HG03442 (cell line): Measurements from ENCODE around the gene CHAC1.

Experiments used
- ATAC-seq: cut with Tn5 transposase; IDR thresholded peaks from one replicate; pipeline ENCODE4 v1.9.1; 2021; ENCODE audit warnings: mild to moderate bottlenecking, moderate library complexity; ENCODE audit not compliant: unreplicated experiment

Gene CHAC1

DNA sequence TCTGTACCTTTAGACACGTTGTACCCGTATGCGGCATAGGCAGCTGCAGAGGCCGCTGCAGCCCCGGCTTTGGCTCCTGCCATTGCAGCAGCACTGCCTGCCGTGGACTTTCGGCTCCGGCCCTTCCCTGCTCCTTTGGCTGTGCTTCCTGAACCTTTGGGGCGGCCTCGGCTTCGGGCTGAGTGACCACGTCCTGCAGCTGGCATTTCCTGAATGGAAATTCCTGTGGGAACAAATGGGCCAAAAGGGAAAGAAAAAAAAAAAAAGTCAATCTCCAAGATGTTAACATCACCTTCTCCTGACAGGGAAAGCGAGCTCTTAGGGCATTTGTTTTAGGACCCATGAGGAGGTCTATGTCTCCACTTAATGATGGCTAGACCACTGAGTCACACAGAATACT is 29.6 kb downstream of the CHAC1 start:
- ATAC-seq = no peak

GRCh38 chr15:40984406-40984805 is 31.1 kb downstream of the CHAC1 start:
- no peak for ATAC-seq

- ATAC-seq = no peak
These were observed 31.7 kb downstream of the CHAC1 start for GRCh38 chr15:40984964-40985363.

GRCh38 chr15:40985541-40986330 is 32.5 kb downstream of the CHAC1 start:
- no peak for ATAC-seq

DNA sequence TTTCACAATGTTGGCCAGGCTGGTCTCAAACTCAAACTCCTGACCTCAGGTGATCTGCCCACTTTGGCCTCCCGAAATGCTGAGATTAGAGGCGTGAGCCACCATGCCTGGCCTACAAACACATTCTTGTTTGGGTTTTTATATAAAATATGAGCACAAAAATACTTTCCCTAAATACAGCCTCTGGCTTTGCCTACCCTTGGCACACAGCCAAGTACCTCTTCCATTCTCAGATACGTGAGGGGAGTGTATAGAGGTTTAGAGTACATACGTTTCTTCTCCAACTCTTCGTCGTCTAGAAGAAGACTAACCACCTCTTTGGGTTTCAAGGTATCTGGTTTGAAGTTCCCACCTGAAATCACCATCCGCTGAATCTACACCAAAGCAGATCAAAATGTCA is 33.5 kb downstream of the CHAC1 start:
- no peak for ATAC-seq

DNA sequence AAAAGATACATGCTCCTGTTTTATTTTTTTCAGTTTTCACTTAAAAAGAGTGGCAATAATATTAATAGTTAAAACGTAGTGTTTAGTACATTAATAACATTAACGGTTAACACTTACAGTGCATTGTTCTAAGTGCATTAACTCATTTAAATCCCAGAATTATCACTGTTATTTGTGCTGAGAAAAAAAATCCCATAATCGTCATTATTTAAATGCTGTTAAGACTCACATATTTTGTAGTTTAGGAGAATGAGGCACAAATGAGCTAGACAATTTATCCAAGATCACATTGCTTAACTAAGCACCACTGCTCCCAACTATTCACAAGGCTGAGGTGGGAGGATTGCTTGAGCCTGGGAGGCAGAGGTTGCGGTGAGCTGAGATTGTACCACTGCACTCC is 34.9 kb downstream of the CHAC1 start:
- ATAC-seq = no peak

GRCh38 chr15:40990080-40990479 is 36.8 kb downstream of the CHAC1 start:
- ATAC-seq = no peak

- ATAC-seq = no peak
These were observed 37.5 kb downstream of the CHAC1 start for GRCh38 chr15:40990789-40991188.

DNA sequence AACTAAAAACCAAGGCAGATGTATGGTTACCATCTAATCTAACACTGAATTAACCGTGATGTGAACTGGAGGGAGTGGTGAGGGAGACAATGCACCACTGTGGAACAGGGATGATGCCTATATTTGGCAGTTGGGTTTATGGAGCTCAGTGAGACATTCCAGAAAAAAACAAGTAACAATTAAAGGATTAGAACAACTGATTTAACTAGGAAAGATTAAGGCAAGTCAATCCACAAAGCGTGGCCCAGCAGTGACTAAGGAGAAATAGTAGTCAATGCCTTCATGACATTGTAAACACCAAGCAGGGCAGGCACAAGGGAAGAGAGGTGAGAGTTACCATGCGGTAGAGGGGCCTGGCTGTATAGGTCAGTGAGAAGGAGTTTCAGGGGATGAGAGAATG is 38.1 kb downstream of the CHAC1 start:
- ATAC-seq = no peak

DNA sequence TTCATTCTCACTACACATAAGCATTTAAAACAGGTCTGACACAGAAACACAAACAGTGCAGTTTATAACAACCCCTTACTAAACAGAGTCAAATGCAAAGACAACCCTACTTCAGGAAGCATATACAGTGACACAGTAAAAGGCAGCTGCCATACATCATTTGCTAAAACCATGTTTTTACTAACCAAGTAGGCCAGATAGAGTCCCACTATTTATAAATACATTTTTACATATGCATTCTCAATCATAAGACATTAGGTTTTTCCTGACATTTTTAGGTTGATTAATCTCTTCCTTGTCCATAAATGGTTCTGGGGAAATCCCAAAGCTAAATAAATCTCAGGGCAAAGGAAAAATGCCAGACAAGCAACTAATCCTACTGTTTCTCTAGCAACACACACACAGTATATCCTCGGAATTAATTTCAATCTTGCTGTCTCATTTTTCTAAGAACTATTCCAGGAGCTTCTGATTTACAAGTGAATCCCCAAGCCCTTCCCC is 39.0 kb downstream of the CHAC1 start:
- ATAC-seq = no peak

DNA sequence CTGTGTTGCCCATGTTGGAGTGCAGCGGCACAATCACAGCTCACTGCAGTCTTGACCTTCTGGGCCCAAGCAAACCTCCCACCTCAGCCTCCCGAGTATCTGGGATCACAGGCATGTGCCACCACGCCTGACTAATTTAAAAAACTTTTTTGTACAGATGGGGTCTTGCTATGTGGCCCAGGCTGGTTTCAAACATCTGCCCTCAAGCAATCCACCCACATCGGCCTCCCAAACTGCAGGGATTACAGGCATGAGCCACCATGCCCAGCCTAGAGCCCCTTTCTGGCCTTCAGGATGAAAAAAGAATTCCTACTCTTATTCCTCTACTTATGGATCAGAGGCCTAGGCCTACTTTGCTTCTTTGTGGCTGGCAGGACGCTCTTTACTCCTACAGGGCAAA is 39.6 kb downstream of the CHAC1 start:
- ATAC-seq = no peak

DNA sequence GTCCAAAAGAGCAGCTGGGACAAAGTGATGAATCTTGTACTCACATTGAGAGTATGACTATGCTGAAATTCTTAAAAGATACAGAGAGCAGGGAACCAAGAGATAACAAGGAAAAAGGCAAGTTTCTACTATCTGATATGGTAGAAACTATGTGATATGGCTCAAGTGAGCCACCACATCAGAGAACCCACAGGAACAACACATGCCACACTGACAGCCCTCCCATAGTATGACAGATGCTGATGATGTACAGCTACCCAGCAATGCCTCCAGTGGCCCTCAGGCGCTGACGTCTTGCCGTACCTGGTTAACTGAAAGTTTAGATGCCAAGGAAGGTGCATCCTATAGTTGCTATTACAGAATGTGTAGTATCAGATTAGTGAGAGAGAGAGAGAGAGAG is 42.4 kb downstream of the CHAC1 start:
- no peak for ATAC-seq

- no peak for ATAC-seq
These were observed 45.9 kb downstream of the CHAC1 start for GRCh38 chr15:40999190-40999589.

DNA sequence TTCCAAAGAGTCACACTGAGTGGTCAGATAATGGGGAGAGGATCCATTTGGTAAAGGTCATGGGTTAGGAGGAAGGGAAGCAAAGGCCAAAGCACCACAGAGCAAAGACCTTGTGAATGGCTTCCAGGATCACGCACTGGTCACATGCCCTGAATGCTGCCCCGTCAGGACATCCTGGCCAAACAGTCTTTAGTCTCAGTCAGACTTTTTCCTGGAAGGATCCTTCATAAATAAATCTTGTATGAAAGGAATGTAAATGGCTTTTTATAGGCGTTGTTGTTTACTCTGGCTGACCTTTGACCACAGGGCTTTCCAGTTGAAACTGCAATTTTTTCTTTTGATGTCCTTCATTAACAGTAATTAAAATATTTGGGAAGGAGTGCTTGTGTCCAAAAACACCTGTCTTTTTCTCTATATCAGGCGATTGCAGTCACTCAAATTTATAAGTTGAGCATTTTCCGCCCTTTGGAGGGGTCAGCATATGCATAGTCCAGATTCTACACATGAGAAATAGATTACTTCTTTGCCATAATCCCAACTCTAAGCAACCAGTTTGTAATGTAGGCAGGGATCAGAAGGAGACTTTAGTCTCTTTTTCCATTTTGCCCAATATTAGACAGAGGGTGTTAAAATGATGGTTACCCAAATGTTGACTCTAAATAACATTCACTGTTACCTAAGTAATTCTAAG is 48.4 kb downstream of the CHAC1 start:
- no peak for ATAC-seq

DNA sequence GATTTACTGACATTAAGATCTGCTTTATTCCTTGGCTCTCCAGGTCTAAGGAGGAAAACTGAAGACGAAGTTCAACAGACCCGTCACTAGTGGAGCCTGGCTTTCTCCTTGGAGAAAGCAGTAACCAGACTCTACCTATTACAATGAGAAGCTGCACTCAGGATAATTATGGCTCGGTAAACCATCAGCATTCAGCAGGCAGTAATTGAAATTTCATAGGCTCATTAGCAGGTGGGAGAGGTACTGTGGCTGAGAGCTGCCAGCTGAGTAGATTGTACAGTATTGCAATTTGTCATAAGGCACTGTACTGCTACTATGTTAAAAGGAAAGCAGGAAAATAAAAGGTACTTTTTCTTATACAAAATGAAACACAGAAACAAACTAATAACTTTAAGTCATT is 51.2 kb downstream of the CHAC1 start:
- ATAC-seq = no peak
